Prostate gland (tissue), 2 donors: ENCODE results near the gene PTPN1. TPM values are rescaled to one million over a fixed set of nuclear protein-coding genes. Genes with fewer than 3 reads are reported as not detected.

Experiments used
- DNase-seq: peaks from one replicate; pipeline ENCODE4 v3.0.0-alpha.2; 2019; ENCODE audit warnings: low spot score
- H3K27ac ChIP-seq, 2 donors: fragments of 200-600 bp; sonication (generic); 2 replicates each; pipeline ENCODE4 v1.5.1; 2017 to 2019
- H3K27me3 ChIP-seq: fragments of 200-600 bp; sonication (generic); replicated peaks from 2 replicates; pipeline ENCODE4 v1.5.1; 2019; ENCODE audit not compliant: insufficient read depth
- H3K36me3 ChIP-seq, 2 donors: fragments of 200-600 bp; sonication (generic); 1 replicate in 1 of 2; 2 replicates in 1 of 2; pipeline versions ENCODE4 v1.5.1 to v1.8.1; 2017 to 2019
- H3K4me1 ChIP-seq: fragments of 200-600 bp; sonication (generic); replicated peaks from 2 replicates; pipeline ENCODE4 v1.5.1; 2019
- H3K4me3 ChIP-seq, 2 donors: fragments of 200-600 bp; sonication (generic); 2 replicates each; pipeline ENCODE4 v1.5.1; 2017 to 2019
- H3K9me3 ChIP-seq: fragments of 200-600 bp; sonication (generic); 2 replicates; pipeline ENCODE4 v1.5.1; 2017
- CTCF ChIP-seq, 4 experiments: fragments of 200-600 bp in 2 of 4; fragments of 450-650 bp in 2 of 4; sonication (generic) in 2 of 4; IDR thresholded peaks; 1 replicate in 3 of 4; 2 replicates in 1 of 4; pipeline ENCODE4 v1.5.1; 2016 to 2019; ENCODE audit warnings: antibody characterized with exemption in 4 of 4, mild to moderate bottlenecking in 2 of 4, moderate library complexity in 2 of 4
- POLR2A ChIP-seq: fragments of 450-650 bp; IDR thresholded peaks from one replicate; pipeline ENCODE4 v1.6.1; 2016; ENCODE audit warnings: antibody characterized with exemption, mild to moderate bottlenecking
- POLR2AphosphoS5 ChIP-seq: sonication (generic); formaldehyde crosslinking; IDR thresholded peaks from one replicate; pipeline ENCODE4 v1.6.1; 2017; ENCODE audit warnings: antibody characterized with exemption
- WGBS: methylation state at CpG from one replicate; pipeline ENCODE4 v1.1.5; 2018; 5-methylcytosine and 5-hydroxymethylcytosine counted together
- intact Hi-C: fragments of 100-400 bp; cut with DNase I; formaldehyde crosslinking; loops from one replicate; pipeline ENCODE4 v1.14.2; 2022
- total RNA-seq, 2 donors: library from RNA; depleted of rRNA; stranded (reverse); fragments of >200 nt; gene quantifications; one replicate each; pipeline ENCODE4 v1.1.0, GENCODE V29; 2016

The PTPN1 gene
- total RNA-seq, 2 donors from 2014 or later: 28.5 to 46.6 TPM

DNA sequence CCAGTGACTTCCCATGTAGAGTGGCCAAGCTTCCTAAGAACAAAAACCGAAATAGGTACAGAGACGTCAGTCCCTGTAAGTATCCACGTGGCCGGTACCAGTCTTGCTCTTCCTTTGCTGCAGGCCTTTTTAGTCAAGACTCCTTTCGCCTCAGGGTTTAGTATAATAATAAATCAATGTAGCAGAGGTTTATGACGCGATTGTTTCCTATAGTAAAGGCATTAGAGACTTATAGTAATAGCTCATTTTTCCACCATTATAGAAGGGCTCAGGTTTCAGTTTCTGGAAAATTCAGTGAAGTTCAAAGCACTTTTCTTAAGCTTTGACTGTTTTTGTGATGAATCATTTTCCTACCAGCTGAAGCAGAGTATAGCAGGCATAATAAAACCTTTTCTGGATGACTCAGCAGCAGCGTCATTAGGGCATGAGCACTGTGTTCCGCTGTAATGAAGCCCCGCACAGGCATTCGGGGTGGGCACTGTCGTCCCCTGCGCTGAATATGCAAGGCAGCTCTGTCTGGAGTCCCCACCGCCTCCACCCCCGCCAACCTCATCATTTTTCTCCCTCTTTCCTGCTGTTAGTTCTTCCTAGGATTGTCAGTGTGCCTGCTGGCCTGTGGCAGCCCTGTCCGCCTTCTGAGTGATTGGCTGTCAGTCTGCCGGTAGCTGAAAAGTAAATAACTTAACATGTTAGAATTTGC is 51.3 kb downstream of the PTPN1 start:
- intact Hi-C loops: no loop called here
- peak overlapping the region; percentile 38 to 44 for H3K27ac ChIP-seq

GRCh38 chr20:50562262-50562701 is 52.1 kb downstream of the PTPN1 start:
- H3K36me3 ChIP-seq: no peaks in the 10 kb centered on the region
- no peaks in the 10 kb centered on the region for H3K27me3 ChIP-seq
- no peaks in the 10 kb centered on the region for H3K4me1 ChIP-seq
- intact Hi-C loops: no loop called here
- no peak for DNase-seq
- WGBS: 87% methylated on average over 7 of the region's 7 CpGs
- H3K4me3 ChIP-seq: no peak overlapping the region
- H3K9me3 ChIP-seq: no peaks in the 10 kb centered on the region
- H3K27ac ChIP-seq: peak overlapping the region; percentile 38 to 44
- TF ChIP-seq POLR2A (no peak), POLR2AphosphoS5 (no peak), CTCF (IDR thresholded peaks at IDR 0.05) (no peak)

More for the DNA sequence above, 51.3 kb downstream of the PTPN1 start:
- 55% methylated on average over 17 of the region's 17 CpGs for WGBS
- H3K4me3 ChIP-seq: no peak overlapping the region
- no peaks in the 10 kb centered on the region for H3K4me1 ChIP-seq
- TF ChIP-seq POLR2A: no peak
- TF ChIP-seq POLR2AphosphoS5: peak; percentile 28
- no peaks in the 10 kb centered on the region for H3K27me3 ChIP-seq
- H3K9me3 ChIP-seq: no peaks in the 10 kb centered on the region
- H3K36me3 ChIP-seq: no peaks in the 10 kb centered on the region
- DNase-seq: no peak

GRCh38 chr20:50563133-50563944 is 53.2 kb downstream of the PTPN1 start:
- Histone ChIP-seq H3K36me3 (no peaks in the 10 kb centered on the region), H3K27me3 (no peaks in the 10 kb centered on the region), H3K9me3 (no peaks in the 10 kb centered on the region), H3K4me1 (no peaks in the 10 kb centered on the region), H3K27ac (no peak overlapping the region), H3K4me3 (no peak overlapping the region)
- TF ChIP-seq POLR2A: no peak
- TF ChIP-seq POLR2AphosphoS5: no peak
- no peak for TF ChIP-seq CTCF (IDR thresholded peaks at IDR 0.05)
- intact Hi-C loops: no loop called here
- 66% methylated on average over 3 of the region's 3 CpGs for WGBS
- DNase-seq: no peak

- no peak overlapping the region for H3K4me3 ChIP-seq
- H3K27ac ChIP-seq: no peak overlapping the region
- TF ChIP-seq POLR2AphosphoS5 (no peak), CTCF (IDR thresholded peaks at IDR 0.05) (no peak), POLR2A (no peak)
- peaks cover 0 to 6% of the 10 kb centered on the region in 2 donors for H3K36me3 ChIP-seq
- no peaks in the 10 kb centered on the region for H3K9me3 ChIP-seq
- no peaks in the 10 kb centered on the region for H3K27me3 ChIP-seq
- no peaks in the 10 kb centered on the region for H3K4me1 ChIP-seq
- 49% methylated on average over 2 of the region's 2 CpGs for WGBS
- intact Hi-C loops: no loop called here
- DNase-seq: no peak
These were observed 55.2 kb downstream of the PTPN1 start for GRCh38 chr20:50565383-50565782.

DNA sequence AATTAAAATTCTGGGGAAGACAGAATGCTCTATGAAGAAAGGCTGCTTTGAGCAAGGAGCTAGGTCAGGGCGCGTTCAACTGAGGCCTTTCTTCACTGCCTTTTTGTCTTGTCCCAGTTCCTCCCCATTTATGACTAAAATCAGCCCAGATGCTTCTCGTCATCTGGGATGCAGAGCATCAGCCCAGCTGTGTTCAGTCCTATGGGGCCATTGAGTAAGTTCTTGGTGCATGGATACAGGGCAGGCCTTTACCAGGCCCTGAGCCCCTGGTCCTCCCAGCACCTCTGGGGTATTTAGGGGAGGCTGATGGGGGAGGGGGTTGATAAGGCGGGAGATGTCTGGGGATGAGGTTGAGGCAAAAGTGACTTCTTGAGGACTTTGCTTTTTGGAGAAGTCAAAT is 55.7 kb downstream of the PTPN1 start:
- no peaks in the 10 kb centered on the region for H3K4me1 ChIP-seq
- intact Hi-C loops: no loop called here
- 88% methylated on average over 4 of the region's 4 CpGs for WGBS

More for the DNA sequence above, 55.7 kb downstream of the PTPN1 start:
- no peak for DNase-seq
- Histone ChIP-seq H3K36me3 (peaks cover 0 to 6% of the 10 kb centered on the region in 2 donors), H3K9me3 (no peaks in the 10 kb centered on the region), H3K27ac (no peak overlapping the region), H3K27me3 (no peaks in the 10 kb centered on the region), H3K4me3 (no peak overlapping the region)
- no peak for TF ChIP-seq CTCF (IDR thresholded peaks at IDR 0.05)
